Prostate gland (tissue), 2 donors: ENCODE measurements around the gene SIRT7.

Source experiments
- CTCF ChIP-seq, 4 experiments: fragments of 200-600 bp in 2 of 4; fragments of 450-650 bp in 2 of 4; sonication (generic) in 2 of 4; IDR thresholded peaks; 1 replicate in 3 of 4; 2 replicates in 1 of 4; pipeline ENCODE4 v1.5.1; 2016 to 2019; ENCODE audit warnings: antibody characterized with exemption in 4 of 4, mild to moderate bottlenecking in 2 of 4, moderate library complexity in 2 of 4
- POLR2A ChIP-seq: fragments of 450-650 bp; IDR thresholded peaks from one replicate; pipeline ENCODE4 v1.6.1; 2016; ENCODE audit warnings: antibody characterized with exemption, mild to moderate bottlenecking
- POLR2AphosphoS5 ChIP-seq: sonication (generic); formaldehyde crosslinking; IDR thresholded peaks from one replicate; pipeline ENCODE4 v1.6.1; 2017; ENCODE audit warnings: antibody characterized with exemption

GRCh38 chr17:81940538-81941483 lies 22.8 kb upstream of the SIRT7 start:
- TF ChIP-seq POLR2AphosphoS5 (no peak), POLR2A (no peak), CTCF (IDR thresholded peaks at IDR 0.05) (no peak)
